GM12801 (cell line): ENCODE measurements around the gene DGCR2.

Source experiments
- CTCF ChIP-seq: IDR thresholded peaks from one replicate; pipeline ENCODE4 v1.5.1; 2011; ENCODE audit warnings: control low read depth; ENCODE audit not compliant: insufficient read length; ENCODE audit errors: extremely low read depth

Gene DGCR2

GRCh38 chr22:19132693-19133400 is 10.6 kb upstream of the DGCR2 start:
- TF ChIP-seq CTCF = no peak

- no peak for TF ChIP-seq CTCF
Measured at GRCh38 chr22:19132153-19132552, 9.9 kb upstream of the DGCR2 start.

GRCh38 chr22:19131685-19132015 is 9.4 kb upstream of the DGCR2 start:
- no peak for TF ChIP-seq CTCF

- TF ChIP-seq CTCF = no peak
Measured at GRCh38 chr22:19130959-19131684, 8.9 kb upstream of the DGCR2 start, which contains the start of gene TSSK2. TSSK2 (plus strand) TSS chr22:19131308; CDS start chr22:19131400, 92 bp downstream.

GRCh38 chr22:19129871-19130270 is 7.7 kb upstream of the DGCR2 start:
- no peak for TF ChIP-seq CTCF

- no peak for TF ChIP-seq CTCF
Measured at GRCh38 chr22:19128946-19129727, 6.9 kb upstream of the DGCR2 start.

- no peak for TF ChIP-seq CTCF
Measured at GRCh38 chr22:19128009-19128401, 5.8 kb upstream of the DGCR2 start.
